CD14-positive monocyte (primary cell): ENCODE results near the gene MB21D2. TPM values are rescaled to one million over a fixed set of nuclear protein-coding genes. Genes with fewer than 3 reads are reported as not detected.

ENCODE experiments used
- DNase-seq, 3 donors: peaks; one replicate each; pipeline ENCODE4 v3.0.0-alpha.2; 2011 to 2022
- H2AFZ ChIP-seq: 2 replicates; pipeline ENCODE4 v1.6.0; 2012; ENCODE audit warnings: mild to moderate bottlenecking, low read depth, low read length, inconsistent platforms; ENCODE audit not compliant: insufficient read depth, poor library complexity, severe bottlenecking
- H3K27ac ChIP-seq, 2 donors: 1 replicate in 1 of 2; 2 replicates in 1 of 2; pipeline ENCODE4 v1.5.1; 2012 to 2013; ENCODE audit warnings: low read length in 2 of 2, control low read depth in 1 of 2, inconsistent platforms in 1 of 2, low read depth in 1 of 2, mild to moderate bottlenecking in 1 of 2
- H3K27me3 ChIP-seq, 2 donors: one replicate each; pipeline versions ENCODE4 v1.6.0 to v1.6.1; 2011 to 2013; ENCODE audit warnings: low read length in 2 of 2; ENCODE audit not compliant: control insufficient read depth in 2 of 2, insufficient read depth in 2 of 2
- H3K36me3 ChIP-seq, 2 donors: replicated peaks in 1 of 2; 1 replicate in 1 of 2; 2 replicates in 1 of 2; pipeline versions ENCODE4 v1.5.1 to v1.6.1; 2012 to 2013; ENCODE audit warnings: low read length in 2 of 2, control low read depth in 1 of 2, inconsistent platforms in 1 of 2, mild to moderate bottlenecking in 1 of 2; ENCODE audit not compliant: insufficient read depth in 2 of 2, control insufficient read depth in 1 of 2
- H3K4me1 ChIP-seq, 2 donors: 1 replicate in 1 of 2; 2 replicates in 1 of 2; pipeline versions ENCODE4 v1.5.1 to v1.6.1; 2012 to 2013; ENCODE audit warnings: low read length in 2 of 2, control low read depth in 1 of 2, inconsistent platforms in 1 of 2, mild to moderate bottlenecking in 1 of 2, moderate library complexity in 1 of 2; ENCODE audit not compliant: insufficient read depth in 2 of 2, control insufficient read depth in 1 of 2
- H3K4me2 ChIP-seq: replicated peaks from 2 replicates; pipeline ENCODE3; 2012; ENCODE audit warnings: low read length, moderate library complexity, mild to moderate bottlenecking; ENCODE audit not compliant: poor library complexity, severe bottlenecking; ENCODE audit errors: extremely low read depth
- H3K4me3 ChIP-seq, 3 experiments: fragments of 200-600 bp in 1 of 3; sonication (generic) in 1 of 3; replicated peaks in 1 of 3; 1 replicate in 2 of 3; 2 replicates in 1 of 3; pipeline ENCODE4 v1.5.1; 2011 to 2013; ENCODE audit warnings: low read length in 3 of 3, mild to moderate bottlenecking in 3 of 3, control low read depth in 2 of 3, low read depth in 2 of 3, inconsistent platforms in 1 of 3, moderate library complexity in 1 of 3
- H3K79me2 ChIP-seq: 2 replicates; pipeline ENCODE4 v1.6.0; 2012; ENCODE audit warnings: mild to moderate bottlenecking, control low read depth, inconsistent platforms, low read length, moderate library complexity; ENCODE audit not compliant: insufficient read depth
- H3K9ac ChIP-seq: 2 replicates; pipeline ENCODE4 v1.6.0; 2017; ENCODE audit warnings: low read length, mild to moderate bottlenecking; ENCODE audit not compliant: insufficient read depth, poor library complexity, severe bottlenecking
- H3K9me3 ChIP-seq, 2 donors: replicated peaks in 1 of 2; 1 replicate in 1 of 2; 2 replicates in 1 of 2; pipeline versions ENCODE4 v1.5.1 to v1.6.1; 2012 to 2013; ENCODE audit warnings: low read length in 2 of 2, control low read depth in 1 of 2; ENCODE audit not compliant: control insufficient read depth in 1 of 2, insufficient read depth in 1 of 2
- H4K20me1 ChIP-seq: 2 replicates; pipeline ENCODE4 v1.6.0; 2012; ENCODE audit warnings: mild to moderate bottlenecking, low read length, control low read depth, moderate library complexity; ENCODE audit not compliant: insufficient read depth
- H3K27ac Mint-ChIP-seq, 7 donors: one replicate each; pipeline ENCODE4 v1.8.0; 2020; ENCODE audit warnings: mild to moderate bottlenecking in 7 of 7, mixed read lengths in 7 of 7, moderate library complexity in 6 of 7, inconsistent platforms in 2 of 7
- H3K27me3 Mint-ChIP-seq, 3 donors: one replicate each; pipeline ENCODE4 v1.8.0; 2021 to 2022; ENCODE audit warnings: low read depth in 3 of 3, mild to moderate bottlenecking in 3 of 3, mixed read lengths in 3 of 3, moderate library complexity in 3 of 3, inconsistent platforms in 1 of 3
- H3K36me3 Mint-ChIP-seq, 2 donors: one replicate each; pipeline ENCODE4 v1.8.0; 2020; ENCODE audit warnings: mixed read lengths in 2 of 2, inconsistent platforms in 1 of 2, mild to moderate bottlenecking in 1 of 2
- H3K4me1 Mint-ChIP-seq: one replicate; pipeline ENCODE4 v1.8.0; 2020; ENCODE audit warnings: mild to moderate bottlenecking, mixed read lengths
- H3K4me3 Mint-ChIP-seq, 2 donors: one replicate each; pipeline ENCODE4 v1.8.0; 2020; ENCODE audit warnings: mild to moderate bottlenecking in 2 of 2, mixed read lengths in 2 of 2, moderate library complexity in 1 of 2
- H3K9me3 Mint-ChIP-seq, 7 donors: one replicate each; pipeline ENCODE4 v1.8.0; 2020 to 2022; ENCODE audit warnings: mixed read lengths in 7 of 7, mild to moderate bottlenecking in 6 of 7, moderate library complexity in 6 of 7, inconsistent platforms in 2 of 7
- CTCF ChIP-seq: fragments of 200-600 bp; IDR thresholded peaks from one replicate; pipeline ENCODE4 v1.8.0; 2022; ENCODE audit warnings: antibody characterized with exemption, mild to moderate bottlenecking
- WGBS: methylation state at CpG from one replicate; pipeline ENCODE4 v1.1.5; 2013; ENCODE audit warnings: missing lambda C conversion rate; ENCODE audit not compliant: insufficient coverage; 5-methylcytosine and 5-hydroxymethylcytosine counted together
- intact Hi-C, 2 donors: fragments of 100-400 bp; cut with micrococcal nuclease; formaldehyde crosslinking; loops; one replicate each; pipeline versions ENCODE4 v1.15.0 to v1.15.1; 2023
- polyA plus RNA-seq, 3 donors: library from polyadenylated mRNA; depleted of rRNA in 1 of 3; unstranded in 2 of 3; stranded (reverse) in 1 of 3; fragments of 300-500 nt in 2 of 3; fragments of >200 nt in 1 of 3; fragmentation: Illumina TruSeq in 2 of 3; gene quantifications; 1 replicate in 2 of 3; 2 replicates in 1 of 3; pipeline ENCODE4 v1.2.3, GENCODE V29; 2012 to 2021

The MB21D2 gene
- polyA plus RNA-seq, 3 donors: 0.37 to 0.77 (median 0.59) TPM

DNA sequence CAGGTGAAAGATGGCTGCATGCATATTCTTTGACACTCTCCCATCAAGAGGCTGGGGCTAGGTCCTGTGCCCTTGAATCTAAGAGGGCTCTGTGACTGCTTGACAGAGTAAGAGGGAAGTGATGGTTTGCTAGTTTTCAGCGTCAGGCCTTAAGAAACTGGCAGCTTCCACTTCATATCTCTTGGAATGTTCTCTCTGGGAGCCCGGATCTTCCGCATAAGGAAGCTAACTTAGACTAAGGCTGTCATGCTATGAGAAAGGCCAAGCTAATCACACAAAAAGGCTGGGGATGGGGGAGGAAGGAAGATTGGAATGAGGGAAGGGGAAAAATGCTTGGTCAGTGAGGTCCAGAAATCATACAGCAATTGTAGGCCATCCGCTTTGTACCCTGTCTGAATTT lies 50.0 kb downstream of the MB21D2 start:
- no peak overlapping the region for H3K4me2 ChIP-seq
- Mint-ChIP-seq H3K36me3 (no peaks in the 10 kb centered on the region), H3K27me3 (peaks cover 0 to 3% (median 3%) of the 10 kb centered on the region in 3 donors), H3K9me3 (peaks cover 0 to 8% (median 4%) of the 10 kb centered on the region in 7 donors), H3K4me3 (no peak overlapping the region), H3K4me1 (no peaks in the 10 kb centered on the region), H3K27ac (no peak overlapping the region)
- H3K79me2 ChIP-seq: no peaks in the 10 kb centered on the region
- no peak overlapping the region for H3K9ac ChIP-seq
- DNase-seq: no peak
- no peaks in the 10 kb centered on the region for H3K27me3 ChIP-seq
- WGBS: 96% methylated on average over 3 of the region's 4 CpGs
- no peak overlapping the region for H3K27ac ChIP-seq
- H3K4me3 ChIP-seq: no peak overlapping the region
- no peaks in the 10 kb centered on the region for H4K20me1 ChIP-seq
- no peaks in the 10 kb centered on the region for H3K36me3 ChIP-seq
- H2AFZ ChIP-seq: no peak overlapping the region
- H3K9me3 ChIP-seq: peaks cover 0 to 3% of the 10 kb centered on the region in 2 donors
- H3K4me1 ChIP-seq: peaks cover 0 to 3% of the 10 kb centered on the region in 2 donors
- no peak for TF ChIP-seq CTCF
- intact Hi-C loops: no loop called here

DNA sequence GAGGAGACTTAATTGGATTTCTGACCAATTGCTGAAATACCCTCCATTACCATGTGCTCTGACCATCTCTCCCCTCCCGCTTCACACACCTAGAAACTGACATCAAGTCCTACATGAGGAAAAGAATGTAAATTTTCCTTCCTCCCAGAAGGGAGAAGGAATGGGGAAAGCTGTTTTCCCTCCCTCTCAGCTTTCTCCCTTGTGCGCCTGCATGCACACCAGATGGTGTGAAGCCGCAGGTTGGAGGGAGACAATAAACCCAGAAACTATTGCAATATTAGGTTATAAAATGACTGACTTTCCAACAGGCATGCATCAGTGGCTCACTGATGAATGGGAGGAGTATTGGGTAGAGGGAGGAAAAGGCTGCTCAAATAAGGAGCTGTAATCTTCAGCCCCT lies 50.9 kb downstream of the MB21D2 start:
- Mint-ChIP-seq H3K36me3 (no peaks in the 10 kb centered on the region), H3K4me3 (no peak overlapping the region), H3K27ac (no peak overlapping the region), H3K4me1 (no peaks in the 10 kb centered on the region), H3K27me3 (peaks cover 0 to 3% (median 3%) of the 10 kb centered on the region in 3 donors), H3K9me3 (peaks cover 0 to 8% (median 4%) of the 10 kb centered on the region in 7 donors)
- Histone ChIP-seq H3K79me2 (no peaks in the 10 kb centered on the region), H3K36me3 (no peaks in the 10 kb centered on the region), H3K27me3 (no peaks in the 10 kb centered on the region), H3K4me2 (no peak overlapping the region), H4K20me1 (no peaks in the 10 kb centered on the region), H3K9ac (no peak overlapping the region), H3K27ac (no peak overlapping the region), H3K4me1 (peaks cover 0 to 3% of the 10 kb centered on the region in 2 donors), H3K4me3 (no peak overlapping the region), H3K9me3 (peaks cover 0 to 4% of the 10 kb centered on the region in 2 donors), H2AFZ (no peak overlapping the region)
- no peak for TF ChIP-seq CTCF
- intact Hi-C loops: no loop called here
- no peak for DNase-seq
- WGBS: no CpG with 5 or more reads among the region's 3 CpGs
